Uterus (tissue), 4 donors: Measurements from ENCODE around the gene NAAA. TPM values are rescaled to one million over a fixed set of nuclear protein-coding genes. Genes with fewer than 3 reads are reported as not detected.

Source experiments
- DNase-seq, 2 donors: peaks; one replicate each; pipeline ENCODE4 v3.0.0-alpha.2; 2019 to 2020
- H3K27ac ChIP-seq, 2 donors: fragments of 200-600 bp; sonication (generic); 1 replicate in 1 of 2; 2 replicates in 1 of 2; pipeline ENCODE4 v1.5.1; 2016 to 2018
- H3K27me3 ChIP-seq, 2 donors: fragments of 200-600 bp; sonication (generic); one replicate each; pipeline ENCODE4 v1.5.1; 2018 to 2019; ENCODE audit warnings: control low read depth in 1 of 2
- H3K36me3 ChIP-seq, 2 donors: fragments of 200-600 bp; sonication (generic); one replicate each; pipeline ENCODE4 v1.5.1; 2019; ENCODE audit warnings: control low read depth in 1 of 2
- H3K4me1 ChIP-seq, 2 donors: fragments of 200-600 bp; sonication (generic); one replicate each; pipeline ENCODE4 v1.5.1; 2018 to 2019; ENCODE audit warnings: control low read depth in 1 of 2
- H3K4me3 ChIP-seq, 2 donors: fragments of 200-600 bp; sonication (generic); 1 replicate in 1 of 2; 2 replicates in 1 of 2; pipeline ENCODE4 v1.5.1; 2018 to 2019; ENCODE audit warnings: mild to moderate bottlenecking in 1 of 2
- H3K9me3 ChIP-seq, 2 donors: fragments of 200-600 bp; sonication (generic); one replicate each; pipeline ENCODE4 v1.5.1; 2019; ENCODE audit warnings: control low read depth in 1 of 2
- CTCF ChIP-seq, 4 experiments: fragments of 200-600 bp in 2 of 4; fragments of 450-650 bp in 2 of 4; sonication (generic) in 2 of 4; IDR thresholded peaks; one replicate each; pipeline ENCODE4 v1.5.1; 2016 to 2019; ENCODE audit warnings: antibody characterized with exemption in 4 of 4, mild to moderate bottlenecking in 2 of 4, moderate library complexity in 1 of 4
- POLR2A ChIP-seq, 2 donors: fragments of 450-650 bp; IDR thresholded peaks; one replicate each; pipeline ENCODE4 v1.6.1; 2016; ENCODE audit warnings: antibody characterized with exemption in 2 of 2, mild to moderate bottlenecking in 1 of 2, moderate library complexity in 1 of 2
- intact Hi-C: fragments of 100-400 bp; cut with DNase I; formaldehyde crosslinking; loops from one replicate; pipeline ENCODE4 v1.15.1; 2023; ENCODE audit warnings: low total_unique reads
- total RNA-seq, 4 donors: library from RNA; depleted of rRNA in 3 of 4; stranded (reverse); fragments of >200 nt in 3 of 4; gene quantifications; one replicate each; pipeline versions ENCODE4 v1.1.0 to v1.2.4, GENCODE V29; 2014 to 2023
- donor health status: DM: yes; HTN: yes; CAD: no.

The NAAA gene
- total RNA-seq, 4 donors from 2014 or later = 21.5 to 109 (median 46.1) TPM

GRCh38 chr4:75878246-75878756 lies 62.5 kb downstream of the NAAA start:
- H3K9me3 ChIP-seq = no peaks in the 10 kb centered on the region
- DNase-seq = no peak
- TF ChIP-seq POLR2A (IDR thresholded peaks at IDR 0.05) = no peak
- TF ChIP-seq CTCF (IDR thresholded peaks at IDR 0.05) = no peak
- no peak overlapping the region for H3K27ac ChIP-seq
- no peaks in the 10 kb centered on the region for H3K27me3 ChIP-seq
- no peaks in the 10 kb centered on the region for H3K36me3 ChIP-seq
- intact Hi-C loops = no loop called here
- no peak overlapping the region for H3K4me3 ChIP-seq
- H3K4me1 ChIP-seq = no peaks in the 10 kb centered on the region

- Histone ChIP-seq H3K27ac (no peak overlapping the region), H3K36me3 (no peaks in the 10 kb centered on the region), H3K4me1 (no peaks in the 10 kb centered on the region), H3K9me3 (no peaks in the 10 kb centered on the region), H3K27me3 (no peaks in the 10 kb centered on the region), H3K4me3 (no peak overlapping the region)
- intact Hi-C loops = no loop called here
- DNase-seq = no peak
- TF ChIP-seq POLR2A (IDR thresholded peaks at IDR 0.05) (no peak), CTCF (IDR thresholded peaks at IDR 0.05) (no peak)
These were observed 64.6 kb downstream of the NAAA start for GRCh38 chr4:75876218-75876617.

- no peaks in the 10 kb centered on the region for H3K27me3 ChIP-seq
- H3K36me3 ChIP-seq = no peaks in the 10 kb centered on the region
- TF ChIP-seq CTCF (IDR thresholded peaks at IDR 0.05) = no peak
- no peak for TF ChIP-seq POLR2A (IDR thresholded peaks at IDR 0.05)
- intact Hi-C loops = no loop called here
- H3K4me1 ChIP-seq = no peaks in the 10 kb centered on the region
- no peak for DNase-seq
- H3K4me3 ChIP-seq = no peak overlapping the region
- H3K9me3 ChIP-seq = no peaks in the 10 kb centered on the region
- H3K27ac ChIP-seq = no peak overlapping the region
These were observed 71.7 kb downstream of the NAAA start for GRCh38 chr4:75869100-75869499.

GRCh38 chr4:75867130-75867529 lies 73.7 kb downstream of the NAAA start:
- Histone ChIP-seq H3K27me3 (no peaks in the 10 kb centered on the region), H3K4me1 (no peaks in the 10 kb centered on the region), H3K9me3 (no peaks in the 10 kb centered on the region), H3K4me3 (no peak overlapping the region), H3K36me3 (no peaks in the 10 kb centered on the region), H3K27ac (no peak overlapping the region)
- no peak for TF ChIP-seq CTCF (IDR thresholded peaks at IDR 0.05)
- TF ChIP-seq POLR2A (IDR thresholded peaks at IDR 0.05) = no peak
- intact Hi-C loops = no loop called here
- no peak for DNase-seq

Other genes with a start within 250 kb of the NAAA start
- 100 to 1,000 TPM in 1 of 4 donors, 10 to 100 TPM in 3; 20.0 to 127 (median 59.4) TPM for gene USO1, start 216.4 kb downstream of the NAAA start, total RNA-seq
- under 1 TPM in 1 of 4 donors, not detected in 3; 0.09 TPM for gene PPEF2, start 38.6 kb downstream of the NAAA start, total RNA-seq
- gene SDAD1, start 49.9 kb upstream of the NAAA start, total RNA-seq = 10 to 100 TPM; 17.9 to 53.5 (median 30.5) TPM
- gene CXCL9, start 66.5 kb upstream of the NAAA start, total RNA-seq = under 1 TPM in 2 of 4 donors, not detected in 2; 0.14 to 0.21 TPM
- gene CXCL10, start 82.5 kb upstream of the NAAA start, total RNA-seq = 1 to 10 TPM in 1 of 4 donors, under 1 TPM in 1, not detected in 2; 0.52 to 1.9 TPM
- under 1 TPM in 1 of 4 donors, not detected in 3; 0.14 TPM for gene CXCL11, start 95.1 kb upstream of the NAAA start, total RNA-seq
- 1 to 10 TPM in 1 of 4 donors, under 1 TPM in 1, not detected in 2; 0.55 to 1.4 TPM for gene ART3, start 133.7 kb upstream of the NAAA start, total RNA-seq
- gene NUP54, start 207.4 kb upstream of the NAAA start, total RNA-seq = 10 to 100 TPM; 31.2 to 99.5 (median 62.6) TPM